HEK293 (cell line): ENCODE results near the gene HSFX3.
"Not testable (repeated sequence)": the region's sequence is repeated elsewhere in the genome, so short reads cannot be mapped to it uniquely, and the experiment has no call there.

ENCODE experiments used
- CTCF ChIA-PET: fragments of 350-600 bp; formaldehyde crosslinking; extraction: SDS; loops from one replicate; lab custom pipeline; 2021; ENCODE audit warnings: antibody characterized with exemption; lab: Yijun Ruan, JAX
- POLR2A ChIA-PET: fragments of 300-600 bp; formaldehyde crosslinking; extraction: SDS; loops from one replicate; lab custom pipeline; 2020; ENCODE audit warnings: antibody characterized with exemption, inconsistent platforms; lab: Yijun Ruan, JAX
- H3K27ac ChIP-seq: fragments of 200-500 bp; sonication (Bioruptor generic); 2 replicates; pipeline ENCODE4 v1.5.1; 2014; ENCODE audit warnings: low read depth, low read length, control low read depth, inconsistent platforms; ENCODE audit errors: extremely low read depth
- H3K36me3 ChIP-seq, 2 experiments: fragments of 200-500 bp in 1 of 2; sonication (Bioruptor generic) in 1 of 2; 1 replicate in 1 of 2; 2 replicates in 1 of 2; pipeline ENCODE4 v1.5.1; 2014 to 2017; ENCODE audit warnings: inconsistent platforms in 2 of 2, low read length in 2 of 2; ENCODE audit not compliant: control insufficient read depth in 2 of 2, insufficient read depth in 1 of 2
- H3K4me1 ChIP-seq: fragments of 200-500 bp; sonication (Bioruptor generic); 2 replicates; pipeline ENCODE4 v1.5.1; 2014; ENCODE audit warnings: mild to moderate bottlenecking, low read length, inconsistent platforms; ENCODE audit not compliant: control insufficient read depth, insufficient read depth
- H3K4me3 ChIP-seq: 2 replicates; pipeline ENCODE4 v1.5.1; 2011; ENCODE audit warnings: low read depth, mild to moderate bottlenecking, control low read depth, low read length, moderate library complexity
- H3K9me3 ChIP-seq: fragments of 200-500 bp; sonication (Bioruptor generic); 2 replicates; pipeline ENCODE4 v1.5.1; 2014; ENCODE audit warnings: low read depth, low read length, inconsistent platforms; ENCODE audit not compliant: control insufficient read depth, insufficient read depth

Gene HSFX3

GRCh38 chrX:149549701-149550100 is at the start of gene HSFX3:
Gene HSFX3, minus strand, starts transcription at chrX:149549924. Its CDS starts 72 bp downstream, at chrX:149549852.
- H3K4me3 ChIP-seq, H3K27ac ChIP-seq, H3K4me1 ChIP-seq, CTCF ChIA-PET, H3K9me3 ChIP-seq, POLR2A ChIA-PET: not testable (repeated sequence)
- H3K36me3 ChIP-seq: peaks cover 0 to 18% of the 10 kb centered on the region in 2 experiments; a peak in 1 of 3 replicates

- H3K4me3 ChIP-seq, H3K9me3 ChIP-seq, H3K36me3 ChIP-seq, H3K4me1 ChIP-seq, H3K27ac ChIP-seq, CTCF ChIA-PET, POLR2A ChIA-PET: not testable (repeated sequence)
Observed at GRCh38 chrX:149598603-149599002, 48.9 kb upstream of the HSFX3 start.

- CTCF ChIA-PET, H3K9me3 ChIP-seq, POLR2A ChIA-PET, H3K27ac ChIP-seq, H3K36me3 ChIP-seq, H3K4me3 ChIP-seq, H3K4me1 ChIP-seq: not testable (repeated sequence)
Observed at GRCh38 chrX:149595943-149596342, 46.2 kb upstream of the HSFX3 start.

- CTCF ChIA-PET, H3K27ac ChIP-seq, POLR2A ChIA-PET, H3K4me3 ChIP-seq, H3K4me1 ChIP-seq, H3K9me3 ChIP-seq, H3K36me3 ChIP-seq: not testable (repeated sequence)
Observed at GRCh38 chrX:149595214-149595613, 45.5 kb upstream of the HSFX3 start, which contains the start of gene HSFX2. Gene HSFX2, minus strand, starts transcription at chrX:149595314. Its CDS starts 614 bp downstream, at chrX:149594700.

DNA sequence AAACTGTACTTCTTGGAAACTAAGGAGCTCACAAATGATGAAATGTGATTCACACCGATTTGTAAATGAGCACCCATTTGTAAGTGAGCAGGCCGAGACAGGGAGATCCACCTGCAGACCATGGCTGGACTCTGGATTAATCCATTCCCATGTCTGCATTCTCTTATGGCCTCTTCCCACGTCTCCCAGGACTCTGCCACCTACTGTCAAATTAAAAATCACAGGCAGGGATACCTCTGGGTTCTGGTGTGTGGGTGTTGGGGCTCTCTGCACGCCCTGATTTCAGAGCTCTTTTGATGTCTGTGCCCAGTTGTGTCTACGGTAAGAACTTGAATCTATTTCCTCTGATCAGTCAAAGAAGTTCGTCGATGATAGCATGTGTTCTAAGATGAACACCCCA is 41.3 kb upstream of the HSFX3 start:
- H3K27ac ChIP-seq, CTCF ChIA-PET, H3K4me1 ChIP-seq, POLR2A ChIA-PET, H3K36me3 ChIP-seq, H3K9me3 ChIP-seq, H3K4me3 ChIP-seq: not testable (repeated sequence)

DNA sequence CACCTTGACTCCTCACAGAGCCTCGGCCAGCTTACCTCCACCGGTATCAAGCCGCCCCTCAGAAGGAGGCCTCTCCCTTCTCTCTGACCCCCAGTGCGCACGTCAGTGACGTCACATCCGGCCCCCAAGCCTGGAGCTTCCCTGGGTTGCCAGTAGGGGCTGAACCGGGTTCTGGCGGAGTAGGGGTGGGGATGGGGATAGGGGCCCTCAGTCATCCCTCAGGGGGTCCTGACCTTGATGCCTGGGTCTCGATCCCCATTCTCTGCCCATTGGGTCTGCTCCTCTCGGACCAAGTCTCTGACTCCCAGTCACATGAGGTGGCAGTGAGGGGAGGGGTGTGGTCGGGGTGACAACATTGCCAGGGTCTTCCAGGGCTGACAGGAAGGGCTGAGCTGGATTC is 37.6 kb upstream of the HSFX3 start, which contains the start of gene MAGEA9B:
TSS of gene MAGEA9B (minus strand) at position 101 of the 400 bp plus-strand sequence. CDS start 4,280 bp downstream, outside the sequence.
- H3K36me3 ChIP-seq, POLR2A ChIA-PET, CTCF ChIA-PET, H3K4me3 ChIP-seq, H3K9me3 ChIP-seq, H3K4me1 ChIP-seq, H3K27ac ChIP-seq: not testable (repeated sequence)

- H3K27ac ChIP-seq, CTCF ChIA-PET, H3K36me3 ChIP-seq, H3K4me1 ChIP-seq, POLR2A ChIA-PET, H3K9me3 ChIP-seq, H3K4me3 ChIP-seq: not testable (repeated sequence)
Observed at GRCh38 chrX:149585631-149586030, 35.9 kb upstream of the HSFX3 start.

DNA sequence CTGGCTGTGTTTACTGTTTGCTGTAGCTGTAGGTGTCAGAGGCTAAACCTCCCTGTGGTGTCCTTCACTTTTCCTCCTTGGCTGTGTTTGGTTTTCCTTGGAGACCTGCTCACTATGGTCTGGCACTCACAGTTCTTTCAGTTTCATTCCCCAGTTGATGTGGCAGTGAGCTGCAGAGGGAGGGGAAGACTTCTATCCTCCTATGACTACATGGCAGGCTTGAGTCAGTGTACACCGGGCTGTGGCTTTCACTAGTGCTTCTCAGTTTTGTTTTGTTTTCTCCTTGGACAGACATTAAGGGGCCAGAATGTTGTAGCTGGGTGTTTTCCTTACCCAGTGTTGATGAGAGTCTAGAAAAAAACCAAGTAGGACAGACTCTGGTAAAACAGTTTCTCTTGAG is 23.7 kb upstream of the HSFX3 start:
- H3K36me3 ChIP-seq, H3K9me3 ChIP-seq, H3K4me3 ChIP-seq, H3K27ac ChIP-seq, CTCF ChIA-PET: not testable (repeated sequence)
- POLR2A ChIA-PET: interaction anchor here (0.6 kb wide), 1 partner anchor 33 kb away, joined by 3 read pairs; the partner anchor contains the start of gene EOLA1
- peaks cover 16% of the 10 kb centered on the region for H3K4me1 ChIP-seq
